ACC112 (cell line): ENCODE data around the gene SRPK3.

Source experiments
- H2AFZ ChIP-seq: fragments of 200-600 bp; sonication (generic); one replicate; pipeline ENCODE4 v1.6.0; 2017; ENCODE audit warnings: antibody characterized with exemption, low read length; ENCODE audit not compliant: unreplicated experiment
- H3K27ac ChIP-seq: fragments of 200-600 bp; sonication (generic); 2 replicates; pipeline ENCODE4 v1.5.1; 2014; ENCODE audit warnings: low read depth, mild to moderate bottlenecking, antibody characterized with exemption, low read length, moderate library complexity
- H3K27me3 ChIP-seq: fragments of 200-600 bp; sonication (generic); 2 replicates; pipeline ENCODE4 v1.6.1; 2014; ENCODE audit warnings: mild to moderate bottlenecking, antibody characterized with exemption, low read length, moderate library complexity, mixed read lengths; ENCODE audit not compliant: insufficient read depth
- H3K36me3 ChIP-seq: fragments of 200-600 bp; sonication (generic); 2 replicates; pipeline ENCODE4 v1.6.1; 2016; ENCODE audit warnings: mild to moderate bottlenecking, antibody characterized with exemption, low read length, moderate library complexity, mixed read lengths; ENCODE audit not compliant: insufficient read depth
- H3K4me1 ChIP-seq: fragments of 200-600 bp; sonication (generic); one replicate; pipeline ENCODE4 v1.6.1; 2016; ENCODE audit warnings: low read length, mixed read lengths; ENCODE audit not compliant: insufficient read depth, unreplicated experiment, control insufficient read depth
- H3K4me3 ChIP-seq: fragments of 200-600 bp; sonication (generic); 2 replicates; pipeline ENCODE4 v1.5.1; 2014; ENCODE audit warnings: mild to moderate bottlenecking, low read depth, low read length
- H3K79me2 ChIP-seq: fragments of 200-600 bp; sonication (generic); one replicate; pipeline ENCODE4 v1.6.0; 2016; ENCODE audit warnings: low read length; ENCODE audit not compliant: control insufficient read depth, unreplicated experiment, insufficient read depth

The SRPK3 gene

GRCh38 chrX:153780678-153781427, at the start of gene SRPK3:
Gene SRPK3, plus strand, starts transcription at chrX:153781041. Its CDS starts 46 bp downstream, at chrX:153781087.
- no peaks in the 10 kb centered on the region for H3K79me2 ChIP-seq
- no peak within 1 kb of the TSS for H3K4me3 ChIP-seq
- H2AFZ ChIP-seq = no peak within 1 kb of the TSS
- H3K27me3 ChIP-seq = no peaks in the 10 kb centered on the region
- H3K4me1 ChIP-seq = no peaks in the 10 kb centered on the region
- no peak within 1 kb of the TSS for H3K27ac ChIP-seq
- no peaks in the 10 kb centered on the region for H3K36me3 ChIP-seq

GRCh38 chrX:153731117-153731844, 49.6 kb upstream of the SRPK3 start:
- Histone ChIP-seq H3K27me3 (no peaks in the 10 kb centered on the region), H3K36me3 (peaks cover 6% of the 10 kb centered on the region), H3K27ac (no peak overlapping the region), H3K4me3 (no peak overlapping the region), H2AFZ (no peak overlapping the region), H3K4me1 (peaks cover 11% of the 10 kb centered on the region), H3K79me2 (peaks cover 8% of the 10 kb centered on the region)

- H3K4me1 ChIP-seq = peaks cover 11% of the 10 kb centered on the region
- H2AFZ ChIP-seq = no peak overlapping the region
- no peak overlapping the region for H3K4me3 ChIP-seq
- H3K79me2 ChIP-seq = peaks cover 8% of the 10 kb centered on the region
- no peak overlapping the region for H3K27ac ChIP-seq
- no peaks in the 10 kb centered on the region for H3K27me3 ChIP-seq
- peaks cover 6% of the 10 kb centered on the region for H3K36me3 ChIP-seq
Observed at GRCh38 chrX:153731845-153732215, 49.0 kb upstream of the SRPK3 start.

- Histone ChIP-seq H3K4me3 (no peak overlapping the region), H3K36me3 (peaks cover 6% of the 10 kb centered on the region), H3K79me2 (peaks cover 8% of the 10 kb centered on the region), H2AFZ (no peak overlapping the region), H3K4me1 (peaks cover 5% of the 10 kb centered on the region), H3K27ac (no peak overlapping the region), H3K27me3 (no peaks in the 10 kb centered on the region)
Observed at GRCh38 chrX:153732401-153732800, 48.4 kb upstream of the SRPK3 start.

GRCh38 chrX:153733651-153734240, 47.1 kb upstream of the SRPK3 start:
- Histone ChIP-seq H2AFZ (no peak overlapping the region), H3K4me3 (no peak overlapping the region), H3K4me1 (no peaks in the 10 kb centered on the region), H3K79me2 (no peaks in the 10 kb centered on the region), H3K27me3 (no peaks in the 10 kb centered on the region), H3K27ac (no peak overlapping the region), H3K36me3 (peaks cover 6% of the 10 kb centered on the region)

GRCh38 chrX:153734871-153735270, 46.0 kb upstream of the SRPK3 start:
- Histone ChIP-seq H3K36me3 (peaks cover 6% of the 10 kb centered on the region), H3K4me3 (no peak overlapping the region), H3K27ac (no peak overlapping the region), H3K4me1 (no peaks in the 10 kb centered on the region), H3K27me3 (no peaks in the 10 kb centered on the region), H2AFZ (no peak overlapping the region), H3K79me2 (no peaks in the 10 kb centered on the region)

GRCh38 chrX:153735274-153735673, 45.6 kb upstream of the SRPK3 start:
- Histone ChIP-seq H3K36me3 (peaks cover 6% of the 10 kb centered on the region), H3K4me1 (no peaks in the 10 kb centered on the region), H3K4me3 (no peak overlapping the region), H3K79me2 (no peaks in the 10 kb centered on the region), H3K27ac (no peak overlapping the region), H2AFZ (no peak overlapping the region), H3K27me3 (no peaks in the 10 kb centered on the region)

- H3K27ac ChIP-seq = no peak overlapping the region
- H3K36me3 ChIP-seq = peaks cover 6% of the 10 kb centered on the region; the same call in 1 of the 2 replicates
- no peaks in the 10 kb centered on the region for H3K27me3 ChIP-seq
- no peaks in the 10 kb centered on the region for H3K4me1 ChIP-seq
- H3K4me3 ChIP-seq = no peak overlapping the region
- no peak overlapping the region for H2AFZ ChIP-seq
- H3K79me2 ChIP-seq = no peaks in the 10 kb centered on the region
Observed at GRCh38 chrX:153736071-153736820, 44.6 kb upstream of the SRPK3 start.

GRCh38 chrX:153736871-153737441, 43.9 kb upstream of the SRPK3 start:
- H3K4me1 ChIP-seq = no peaks in the 10 kb centered on the region
- no peak overlapping the region for H3K4me3 ChIP-seq
- peaks cover 3% of the 10 kb centered on the region; the same call in 1 of the 2 replicates for H3K36me3 ChIP-seq
- no peaks in the 10 kb centered on the region for H3K27me3 ChIP-seq
- no peak overlapping the region for H3K27ac ChIP-seq
- H2AFZ ChIP-seq = no peak overlapping the region
- no peaks in the 10 kb centered on the region for H3K79me2 ChIP-seq

- Histone ChIP-seq H3K4me1 (no peaks in the 10 kb centered on the region), H3K27ac (no peak overlapping the region), H3K4me3 (no peak overlapping the region), H3K36me3 (no peaks in the 10 kb centered on the region), H3K27me3 (no peaks in the 10 kb centered on the region), H2AFZ (no peak overlapping the region), H3K79me2 (no peaks in the 10 kb centered on the region)
Observed at GRCh38 chrX:153738056-153738605, 42.7 kb upstream of the SRPK3 start.
